BJ (cell line): ENCODE measurements around the gene KCND1. TPM values are rescaled to one million over a fixed set of nuclear protein-coding genes. Genes with fewer than 3 reads are reported as not detected.

ENCODE experiments used
- CTCF ChIA-PET: fragments of 350-600 bp; formaldehyde crosslinking; extraction: SDS; loops from one replicate; lab custom pipeline; 2021; ENCODE audit warnings: antibody characterized with exemption, inconsistent platforms; lab: Yijun Ruan, JAX
- POLR2A ChIA-PET: fragments of 300-600 bp; sonication (Branson Sonifier 250); formaldehyde crosslinking; extraction: SDS; loops from one replicate; lab custom pipeline; 2021; ENCODE audit warnings: antibody characterized with exemption; lab: Charles Lee
- DNase-seq: peaks from one replicate; pipeline ENCODE4 v3.0.0-alpha.2; 2011; ENCODE audit warnings: low read depth
- H3K27me3 ChIP-seq: 2 replicates; pipeline ENCODE4 v1.6.0; 2011; ENCODE audit warnings: low read length; ENCODE audit not compliant: control insufficient read depth, insufficient read depth
- H3K36me3 ChIP-seq: 2 replicates; pipeline ENCODE4 v1.5.1; 2011; ENCODE audit warnings: low read length; ENCODE audit not compliant: control insufficient read depth, insufficient read depth
- H3K4me3 ChIP-seq: 2 replicates; pipeline ENCODE4 v1.5.1; 2011; ENCODE audit warnings: low read depth, mild to moderate bottlenecking, control low read depth, low read length
- polyA plus RNA-seq: library from polyadenylated mRNA; depleted of rRNA; stranded (reverse); fragments of >200 nt; gene quantifications from 2 replicates; pipeline ENCODE4 v1.2.3, GENCODE V29; 2011
- TF ChIP-seq, protein P1 (sequence below): IDR thresholded peaks from 2 replicates; pipeline ENCODE4 v1.5.1; 2011; ENCODE audit warnings: low read depth, mild to moderate bottlenecking, control low read depth, inconsistent platforms, low read length, moderate library complexity; ENCODE audit not compliant: insufficient read depth

Gene KCND1
- polyA plus RNA-seq, 1 experiment: 0.83 TPM

DNA sequence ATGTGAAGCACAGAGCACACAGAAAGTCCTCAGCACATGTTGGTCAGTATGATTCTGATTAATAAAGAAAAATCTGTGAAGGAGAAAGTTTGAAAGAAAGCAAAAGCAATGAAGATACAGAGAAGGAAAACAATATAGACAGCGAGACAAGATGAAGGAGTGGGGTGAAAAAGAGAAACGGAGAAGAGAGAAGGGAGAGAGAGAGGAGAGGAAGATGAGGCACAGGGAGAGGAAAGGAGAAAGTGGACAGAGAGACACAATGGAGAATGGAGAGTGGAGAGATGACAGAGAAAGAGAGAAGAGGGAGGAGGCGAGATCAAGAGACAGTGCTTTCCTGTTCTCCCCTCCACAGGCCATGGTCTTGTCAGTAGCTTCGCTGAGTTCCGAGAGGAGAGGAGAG lies 3.9 kb upstream of the KCND1 start:
- POLR2A ChIA-PET: no interaction called here
- H3K4me3 ChIP-seq: no peak overlapping the region
- TF ChIP-seq, protein P1, sequence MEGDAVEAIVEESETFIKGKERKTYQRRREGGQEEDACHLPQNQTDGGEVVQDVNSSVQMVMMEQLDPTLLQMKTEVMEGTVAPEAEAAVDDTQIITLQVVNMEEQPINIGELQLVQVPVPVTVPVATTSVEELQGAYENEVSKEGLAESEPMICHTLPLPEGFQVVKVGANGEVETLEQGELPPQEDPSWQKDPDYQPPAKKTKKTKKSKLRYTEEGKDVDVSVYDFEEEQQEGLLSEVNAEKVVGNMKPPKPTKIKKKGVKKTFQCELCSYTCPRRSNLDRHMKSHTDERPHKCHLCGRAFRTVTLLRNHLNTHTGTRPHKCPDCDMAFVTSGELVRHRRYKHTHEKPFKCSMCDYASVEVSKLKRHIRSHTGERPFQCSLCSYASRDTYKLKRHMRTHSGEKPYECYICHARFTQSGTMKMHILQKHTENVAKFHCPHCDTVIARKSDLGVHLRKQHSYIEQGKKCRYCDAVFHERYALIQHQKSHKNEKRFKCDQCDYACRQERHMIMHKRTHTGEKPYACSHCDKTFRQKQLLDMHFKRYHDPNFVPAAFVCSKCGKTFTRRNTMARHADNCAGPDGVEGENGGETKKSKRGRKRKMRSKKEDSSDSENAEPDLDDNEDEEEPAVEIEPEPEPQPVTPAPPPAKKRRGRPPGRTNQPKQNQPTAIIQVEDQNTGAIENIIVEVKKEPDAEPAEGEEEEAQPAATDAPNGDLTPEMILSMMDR: no peak
- peaks cover 12% of the 10 kb centered on the region for H3K36me3 ChIP-seq
- CTCF ChIA-PET: no interaction called here
- no peaks in the 10 kb centered on the region for H3K27me3 ChIP-seq
- no peak for DNase-seq

DNA sequence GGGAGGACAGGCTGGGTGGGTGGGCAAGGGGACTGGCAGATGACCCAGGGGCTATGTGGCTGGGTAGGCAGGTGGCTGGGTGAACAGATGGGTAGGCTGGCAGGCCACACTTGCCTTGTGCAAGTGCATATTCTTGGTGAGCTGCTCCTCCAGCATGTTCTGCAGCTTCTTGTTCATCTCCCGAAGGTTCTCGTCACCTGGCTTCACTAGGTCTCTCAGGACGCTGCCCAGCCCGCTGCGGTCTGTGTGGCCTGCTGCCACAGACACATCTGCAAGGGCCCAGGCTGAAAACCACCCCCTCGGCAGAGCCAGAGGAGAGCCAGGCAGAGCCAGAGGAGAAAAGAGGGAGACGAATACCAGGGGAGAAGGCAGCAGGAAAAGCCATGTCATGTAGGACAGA lies 3.4 kb upstream of the KCND1 start:
- TF ChIP-seq, protein P1: no peak
- ChIA-PET POLR2A (no interaction called here), CTCF (no interaction called here)
- Histone ChIP-seq H3K27me3 (no peaks in the 10 kb centered on the region), H3K4me3 (no peak overlapping the region), H3K36me3 (peaks cover 12% of the 10 kb centered on the region)
- no peak for DNase-seq

DNA sequence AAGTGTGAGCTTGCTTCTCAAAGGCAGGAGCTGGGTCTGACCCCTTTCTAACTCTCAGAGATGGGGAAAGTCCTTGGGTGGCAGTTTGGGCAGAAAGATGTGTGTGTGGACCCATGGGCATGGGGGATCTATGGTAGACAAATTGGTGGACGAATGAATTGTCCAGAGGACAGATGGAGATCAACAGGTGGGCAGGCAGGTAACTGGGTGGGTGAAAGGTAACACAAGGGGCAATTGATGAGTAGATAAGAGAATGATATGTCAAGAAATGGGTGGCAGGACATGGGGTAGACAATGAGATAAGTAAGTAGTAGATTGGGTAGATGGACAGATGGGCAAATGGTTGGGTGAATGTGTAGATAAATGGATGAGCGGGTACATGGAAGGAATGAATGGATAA lies 2.9 kb upstream of the KCND1 start:
- H3K36me3 ChIP-seq: peaks cover 12% of the 10 kb centered on the region
- TF ChIP-seq, protein P1: no peak
- CTCF ChIA-PET: no interaction called here
- no peak overlapping the region for H3K4me3 ChIP-seq
- POLR2A ChIA-PET: no interaction called here
- H3K27me3 ChIP-seq: no peaks in the 10 kb centered on the region
- DNase-seq: no peak

DNA sequence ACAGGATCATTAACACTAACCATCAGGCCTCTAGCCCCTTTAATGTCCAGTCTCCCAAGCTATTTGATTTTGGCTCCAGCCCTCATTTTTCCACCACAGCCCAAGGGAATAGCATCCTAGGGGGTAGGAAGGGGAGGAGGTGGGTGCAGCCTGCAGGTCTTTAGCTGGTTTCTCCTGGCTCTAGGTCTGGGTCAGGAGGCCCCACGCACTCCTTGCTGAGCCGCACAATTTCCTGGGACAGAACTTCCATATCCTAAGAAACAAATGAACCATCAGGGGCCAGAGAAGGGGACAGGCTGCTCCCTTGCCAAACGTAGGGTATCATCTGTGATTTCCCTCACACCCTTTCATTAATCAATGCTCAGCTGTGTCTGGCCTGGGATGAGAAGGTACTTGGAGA lies 2.4 kb upstream of the KCND1 start:
- Histone ChIP-seq H3K36me3 (peaks cover 12% of the 10 kb centered on the region), H3K27me3 (no peaks in the 10 kb centered on the region), H3K4me3 (no peak overlapping the region)
- ChIA-PET CTCF (no interaction called here), POLR2A (no interaction called here)
- no peak for DNase-seq
- TF ChIP-seq, protein P1: no peak

DNA sequence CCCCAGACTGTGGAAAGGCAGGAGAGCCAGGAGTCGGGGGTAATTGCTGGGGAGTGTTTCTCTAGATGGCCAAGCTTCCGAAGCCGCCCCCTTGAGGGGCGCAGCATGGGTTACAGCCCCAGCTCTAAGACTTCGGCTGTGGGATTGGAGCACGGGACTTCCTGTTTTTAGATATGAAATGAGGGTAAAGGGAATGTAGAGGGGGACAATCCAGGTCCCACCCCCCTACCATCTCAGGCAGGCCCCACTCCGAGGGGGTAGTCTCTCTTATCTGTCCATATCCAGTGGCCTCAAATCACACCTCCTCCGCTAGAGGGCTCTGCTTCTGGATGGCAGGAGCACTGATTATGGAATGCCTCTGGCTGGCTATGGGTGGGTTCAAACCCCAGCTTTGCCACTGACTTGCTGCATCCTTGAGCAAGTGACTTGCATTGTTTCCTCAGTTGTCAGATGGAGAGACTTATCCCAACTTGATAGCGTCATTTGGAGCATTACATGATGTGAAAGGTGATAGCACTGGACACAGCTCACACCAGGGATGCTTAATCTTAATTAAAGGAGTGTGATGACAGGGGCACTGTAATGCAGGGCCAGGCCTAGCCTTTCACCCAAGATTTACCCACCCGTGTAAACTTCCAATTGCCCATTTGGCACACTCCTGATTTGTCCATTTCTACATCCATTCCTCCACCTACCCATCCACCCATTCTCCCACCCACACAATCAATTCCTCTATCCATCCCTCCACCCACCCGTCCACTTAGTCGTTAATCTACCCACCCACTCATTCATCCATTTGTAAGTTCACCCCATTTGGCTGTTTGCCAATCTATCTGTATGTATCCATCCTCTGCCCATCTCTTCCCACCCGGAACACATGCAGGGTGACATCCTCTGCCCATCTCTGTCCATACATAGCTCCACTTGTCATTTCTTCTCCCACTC lies 848 bp upstream of the KCND1 start:
- CTCF ChIA-PET: interaction anchor here (0.6 to 2.2 kb wide), 12 partner anchors 10 to 134 kb away, joined by 3 to 9 read pairs (median 4); partner anchors contain the start of genes OTUD5 and TFE3
- Histone ChIP-seq H3K27me3 (no peaks in the 10 kb centered on the region), H3K36me3 (peaks cover 12% of the 10 kb centered on the region), H3K4me3 (peak overlapping the region; percentile 38)
- POLR2A ChIA-PET: interaction anchor here (0.5 kb wide), 1 partner anchor 71 kb away, joined by 4 read pairs; the partner anchor contains the start of gene TFE3
- DNase-seq: no peak
- TF ChIP-seq, protein P1: peak; percentile 65
